ENCODE measurements around the gene MDH2.

- TF ChIP-seq POLR2A (IDR thresholded peaks at IDR 0.05) (no peak), CTCF (IDR thresholded peaks at IDR 0.05) (no peak)
These were observed 45.1 kb upstream of the MDH2 start for GRCh38 chr7:76002822-76003221.
